SK-N-SH treated with all-trans-retinoic acid at 6 μM for 48 hours (cell line): ENCODE measurements around the gene SMIM10L2A.

Experiments
- ARNTL ChIP-seq: fragments of 450-650 bp; formaldehyde crosslinking; IDR thresholded peaks from 2 replicates; pipeline ENCODE4 v1.5.0; 2020; ENCODE audit warnings: low read depth, mild to moderate bottlenecking, moderate library complexity, borderline replicate concordance
- BACH2 ChIP-seq: fragments of 250-450 bp; sonication (Bioruptor Pico); IDR thresholded peaks from 2 replicates; pipeline ENCODE4 v1.9.0; 2021; ENCODE audit warnings: mild to moderate bottlenecking, borderline replicate concordance
- ISL1 ChIP-seq: fragments of 250-450 bp; sonication (Bioruptor Pico); IDR thresholded peaks from 2 replicates; pipeline ENCODE4 v2.1.2; 2022; ENCODE audit warnings: mild to moderate bottlenecking, moderate library complexity
- TCF4 ChIP-seq: fragments of 250-450 bp; sonication (Bioruptor Pico); IDR thresholded peaks from 2 replicates; pipeline ENCODE4 v1.8.0; 2021; ENCODE audit warnings: mild to moderate bottlenecking, moderate library complexity, borderline replicate concordance
- ZFP3 ChIP-seq: fragments of 250-450 bp; sonication (Bioruptor Pico); IDR thresholded peaks from 2 replicates; pipeline ENCODE4 v1.5.0; 2020; ENCODE audit warnings: mild to moderate bottlenecking, moderate library complexity
- ZNF565 ChIP-seq: fragments of 450-650 bp; formaldehyde crosslinking; conservative IDR thresholded peaks from 2 replicates; pipeline ENCODE4 v1.5.0; 2020; ENCODE audit warnings: low read depth, mild to moderate bottlenecking, moderate library complexity
- TF ChIP-seq, protein P1 (sequence below): fragments of 250-450 bp; sonication (Bioruptor Pico); IDR thresholded peaks from 2 replicates; pipeline ENCODE4 v1.8.0; 2020; ENCODE audit warnings: mild to moderate bottlenecking, moderate library complexity, borderline replicate concordance
- TF ChIP-seq, protein P2 (sequence below): fragments of 250-450 bp; sonication (Bioruptor Pico); IDR thresholded peaks from 2 replicates; pipeline ENCODE4 v1.5.0; 2020; ENCODE audit warnings: mild to moderate bottlenecking, moderate library complexity
- TF ChIP-seq, protein P3 (sequence below): fragments of 250-450 bp; sonication (Bioruptor Pico); IDR thresholded peaks from 2 replicates; pipeline ENCODE4 v1.8.0; 2021; ENCODE audit warnings: low read depth, mild to moderate bottlenecking, moderate library complexity, borderline replicate concordance

DNA sequence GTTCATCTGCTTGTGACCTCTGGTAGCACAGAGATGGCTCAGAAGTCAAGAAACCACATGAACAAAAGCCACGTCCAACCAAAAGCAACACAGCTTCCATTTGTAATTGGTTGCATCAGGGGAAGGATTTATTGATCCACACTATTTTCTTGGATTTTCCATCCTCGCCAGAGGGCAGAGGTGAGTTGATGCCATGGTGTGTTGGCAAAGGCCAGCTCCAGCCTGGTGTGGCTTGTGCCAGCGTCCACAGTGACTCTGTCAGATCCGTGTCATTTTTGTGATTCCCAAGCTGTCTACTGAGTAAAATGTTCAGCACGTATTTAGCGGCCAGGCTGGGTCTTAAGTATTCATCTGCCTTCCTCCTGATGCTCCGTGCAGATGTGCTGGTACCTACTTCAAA is 30.0 kb upstream of the SMIM10L2A start:
- TF ChIP-seq TCF4 (no peak), BACH2 (no peak), ARNTL (CRISPR knock-in tag) (no peak), ZNF565 (CRISPR knock-in tag) (no peak), ZFP3 (CRISPR knock-in tag) (no peak), ISL1 (no peak)
- TF ChIP-seq, protein P1, sequence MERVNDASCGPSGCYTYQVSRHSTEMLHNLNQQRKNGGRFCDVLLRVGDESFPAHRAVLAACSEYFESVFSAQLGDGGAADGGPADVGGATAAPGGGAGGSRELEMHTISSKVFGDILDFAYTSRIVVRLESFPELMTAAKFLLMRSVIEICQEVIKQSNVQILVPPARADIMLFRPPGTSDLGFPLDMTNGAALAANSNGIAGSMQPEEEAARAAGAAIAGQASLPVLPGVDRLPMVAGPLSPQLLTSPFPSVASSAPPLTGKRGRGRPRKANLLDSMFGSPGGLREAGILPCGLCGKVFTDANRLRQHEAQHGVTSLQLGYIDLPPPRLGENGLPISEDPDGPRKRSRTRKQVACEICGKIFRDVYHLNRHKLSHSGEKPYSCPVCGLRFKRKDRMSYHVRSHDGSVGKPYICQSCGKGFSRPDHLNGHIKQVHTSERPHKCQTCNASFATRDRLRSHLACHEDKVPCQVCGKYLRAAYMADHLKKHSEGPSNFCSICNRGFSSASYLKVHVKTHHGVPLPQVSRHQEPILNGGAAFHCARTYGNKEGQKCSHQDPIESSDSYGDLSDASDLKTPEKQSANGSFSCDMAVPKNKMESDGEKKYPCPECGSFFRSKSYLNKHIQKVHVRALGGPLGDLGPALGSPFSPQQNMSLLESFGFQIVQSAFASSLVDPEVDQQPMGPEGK (CRISPR knock-in tag): no peak
- TF ChIP-seq, protein P2, sequence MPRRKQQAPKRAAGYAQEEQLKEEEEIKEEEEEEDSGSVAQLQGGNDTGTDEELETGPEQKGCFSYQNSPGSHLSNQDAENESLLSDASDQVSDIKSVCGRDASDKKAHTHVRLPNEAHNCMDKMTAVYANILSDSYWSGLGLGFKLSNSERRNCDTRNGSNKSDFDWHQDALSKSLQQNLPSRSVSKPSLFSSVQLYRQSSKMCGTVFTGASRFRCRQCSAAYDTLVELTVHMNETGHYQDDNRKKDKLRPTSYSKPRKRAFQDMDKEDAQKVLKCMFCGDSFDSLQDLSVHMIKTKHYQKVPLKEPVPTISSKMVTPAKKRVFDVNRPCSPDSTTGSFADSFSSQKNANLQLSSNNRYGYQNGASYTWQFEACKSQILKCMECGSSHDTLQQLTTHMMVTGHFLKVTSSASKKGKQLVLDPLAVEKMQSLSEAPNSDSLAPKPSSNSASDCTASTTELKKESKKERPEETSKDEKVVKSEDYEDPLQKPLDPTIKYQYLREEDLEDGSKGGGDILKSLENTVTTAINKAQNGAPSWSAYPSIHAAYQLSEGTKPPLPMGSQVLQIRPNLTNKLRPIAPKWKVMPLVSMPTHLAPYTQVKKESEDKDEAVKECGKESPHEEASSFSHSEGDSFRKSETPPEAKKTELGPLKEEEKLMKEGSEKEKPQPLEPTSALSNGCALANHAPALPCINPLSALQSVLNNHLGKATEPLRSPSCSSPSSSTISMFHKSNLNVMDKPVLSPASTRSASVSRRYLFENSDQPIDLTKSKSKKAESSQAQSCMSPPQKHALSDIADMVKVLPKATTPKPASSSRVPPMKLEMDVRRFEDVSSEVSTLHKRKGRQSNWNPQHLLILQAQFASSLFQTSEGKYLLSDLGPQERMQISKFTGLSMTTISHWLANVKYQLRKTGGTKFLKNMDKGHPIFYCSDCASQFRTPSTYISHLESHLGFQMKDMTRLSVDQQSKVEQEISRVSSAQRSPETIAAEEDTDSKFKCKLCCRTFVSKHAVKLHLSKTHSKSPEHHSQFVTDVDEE: no peak
- TF ChIP-seq, protein P3, sequence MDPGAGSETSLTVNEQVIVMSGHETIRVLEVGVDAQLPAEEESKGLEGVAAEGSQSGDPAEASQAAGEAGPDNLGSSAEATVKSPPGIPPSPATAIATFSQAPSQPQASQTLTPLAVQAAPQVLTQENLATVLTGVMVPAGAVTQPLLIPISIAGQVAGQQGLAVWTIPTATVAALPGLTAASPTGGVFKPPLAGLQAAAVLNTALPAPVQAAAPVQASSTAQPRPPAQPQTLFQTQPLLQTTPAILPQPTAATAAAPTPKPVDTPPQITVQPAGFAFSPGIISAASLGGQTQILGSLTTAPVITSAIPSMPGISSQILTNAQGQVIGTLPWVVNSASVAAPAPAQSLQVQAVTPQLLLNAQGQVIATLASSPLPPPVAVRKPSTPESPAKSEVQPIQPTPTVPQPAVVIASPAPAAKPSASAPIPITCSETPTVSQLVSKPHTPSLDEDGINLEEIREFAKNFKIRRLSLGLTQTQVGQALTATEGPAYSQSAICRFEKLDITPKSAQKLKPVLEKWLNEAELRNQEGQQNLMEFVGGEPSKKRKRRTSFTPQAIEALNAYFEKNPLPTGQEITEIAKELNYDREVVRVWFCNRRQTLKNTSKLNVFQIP (CRISPR knock-in tag): no peak
